ENCODE measurements around the gene GAMT.

GAMT gene

GRCh38 chr19:1383312-1384084, 17.8 kb downstream of the GAMT start, which contains the start of gene NDUFS7:
TSS of gene NDUFS7 (plus strand) at chr19:1383907. CDS start at chr19:1383927, 20 bp downstream.
- peak; percentile 82 for DNase-seq

- no peak for DNase-seq
These were observed 18.4 kb downstream of the GAMT start for GRCh38 chr19:1383017-1383311.

- no peak for DNase-seq
These were observed 19.1 kb downstream of the GAMT start for GRCh38 chr19:1382250-1382649.

- DNase-seq: no peak
These were observed 21.3 kb downstream of the GAMT start for GRCh38 chr19:1379961-1380489.

GRCh38 chr19:1379126-1379905, 22.0 kb downstream of the GAMT start:
- no peak for DNase-seq

GRCh38 chr19:1377965-1378785, 23.2 kb downstream of the GAMT start:
- DNase-seq: no peak

GRCh38 chr19:1377176-1377964, 24.0 kb downstream of the GAMT start:
- DNase-seq: no peak

- DNase-seq: no peak
These were observed 24.9 kb downstream of the GAMT start for GRCh38 chr19:1376415-1376805.

- no peak for DNase-seq
These were observed 27.1 kb downstream of the GAMT start for GRCh38 chr19:1374250-1374577.

GRCh38 chr19:1373534-1374249, 27.6 kb downstream of the GAMT start:
- no peak for DNase-seq

- no peak for DNase-seq
These were observed 28.3 kb downstream of the GAMT start for GRCh38 chr19:1373042-1373533.

- DNase-seq: no peak
These were observed 30.6 kb downstream of the GAMT start for GRCh38 chr19:1370579-1371361.

- no peak for DNase-seq
These were observed 32.0 kb downstream of the GAMT start for GRCh38 chr19:1369214-1369805.

- no peak for DNase-seq
These were observed 34.2 kb downstream of the GAMT start for GRCh38 chr19:1366899-1367870.

- DNase-seq: no peak
These were observed 35.0 kb downstream of the GAMT start for GRCh38 chr19:1366296-1366695.

GRCh38 chr19:1365319-1366269, 35.7 kb downstream of the GAMT start:
- no peak for DNase-seq

GRCh38 chr19:1364070-1364704, 37.2 kb downstream of the GAMT start:
- DNase-seq: no peak

Measured in activated gamma-delta T cell (primary cell).